Activated CD4-positive, alpha-beta T cell treated with anti-CD3 and anti-CD28 coated beads, Interleukin-2, amount 50 U/mL, for 1 hour (primary cell): ENCODE measurements around the gene ZDHHC8.
A peak's percentile ranks its signal among the peaks of the same experiment; 100 is the strongest.
"Not testable (repeated sequence)": the region's sequence is repeated elsewhere in the genome, so short reads cannot be mapped to it uniquely, and the experiment has no call there.

ENCODE experiments used
- DNase-seq: peaks from one replicate; pipeline ENCODE4 v3.0.0-alpha.2; 2020

The ZDHHC8 gene

DNA sequence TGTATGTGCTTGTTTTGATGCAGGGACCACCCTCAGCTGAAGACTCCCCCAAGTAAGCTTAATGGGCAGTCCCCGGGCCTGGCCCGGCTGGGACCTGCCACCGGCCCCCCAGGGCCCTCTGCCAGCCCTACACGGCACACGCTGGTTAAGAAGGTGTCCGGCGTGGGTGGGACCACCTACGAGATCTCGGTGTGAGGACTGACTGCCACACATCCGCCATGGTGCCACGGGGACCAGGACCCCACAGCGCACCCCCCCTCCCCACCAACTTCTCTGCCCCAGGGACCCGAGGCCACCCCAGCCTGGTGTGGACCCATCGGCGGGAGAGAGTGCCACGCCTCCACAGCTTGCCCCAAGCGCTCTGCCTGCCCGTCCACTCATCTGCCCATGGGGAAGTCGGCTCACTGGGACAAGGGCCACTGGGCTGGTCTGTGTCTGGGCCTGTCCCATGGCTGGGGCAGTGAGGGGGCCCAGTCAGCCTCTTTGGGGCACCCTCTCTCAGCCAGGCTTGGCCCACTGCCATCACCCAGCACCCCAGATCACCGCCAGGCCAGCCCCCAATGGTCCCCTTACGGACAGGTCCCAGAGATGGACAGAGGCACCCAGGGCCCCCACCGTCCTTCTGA, 13.7 kb downstream of the ZDHHC8 start:
- DNase-seq, result no peak

DNA sequence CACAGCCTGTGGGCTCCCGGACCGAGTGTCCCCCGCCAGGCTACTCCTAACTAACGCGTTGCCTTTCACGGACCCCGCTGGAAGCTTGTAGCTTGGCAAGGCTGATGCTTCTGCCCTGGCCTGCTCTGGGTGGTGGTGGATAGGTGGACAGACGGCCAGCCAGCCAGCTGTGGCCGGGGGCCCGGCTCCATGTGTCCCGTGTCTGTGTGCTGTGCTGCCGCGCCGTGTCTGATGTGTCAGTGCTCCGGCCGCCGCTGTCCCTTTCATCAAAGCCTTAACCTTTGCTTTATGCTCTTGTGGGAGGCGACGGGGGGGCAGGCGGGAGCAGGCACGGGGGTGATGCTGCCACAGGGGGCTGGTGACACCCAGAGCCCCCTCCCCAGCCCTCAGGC, 14.2 kb downstream of the ZDHHC8 start:
- DNase-seq, result no peak

- no peak for DNase-seq
Measured at GRCh38 chr22:20146777-20147176, 15.2 kb downstream of the ZDHHC8 start.

DNA sequence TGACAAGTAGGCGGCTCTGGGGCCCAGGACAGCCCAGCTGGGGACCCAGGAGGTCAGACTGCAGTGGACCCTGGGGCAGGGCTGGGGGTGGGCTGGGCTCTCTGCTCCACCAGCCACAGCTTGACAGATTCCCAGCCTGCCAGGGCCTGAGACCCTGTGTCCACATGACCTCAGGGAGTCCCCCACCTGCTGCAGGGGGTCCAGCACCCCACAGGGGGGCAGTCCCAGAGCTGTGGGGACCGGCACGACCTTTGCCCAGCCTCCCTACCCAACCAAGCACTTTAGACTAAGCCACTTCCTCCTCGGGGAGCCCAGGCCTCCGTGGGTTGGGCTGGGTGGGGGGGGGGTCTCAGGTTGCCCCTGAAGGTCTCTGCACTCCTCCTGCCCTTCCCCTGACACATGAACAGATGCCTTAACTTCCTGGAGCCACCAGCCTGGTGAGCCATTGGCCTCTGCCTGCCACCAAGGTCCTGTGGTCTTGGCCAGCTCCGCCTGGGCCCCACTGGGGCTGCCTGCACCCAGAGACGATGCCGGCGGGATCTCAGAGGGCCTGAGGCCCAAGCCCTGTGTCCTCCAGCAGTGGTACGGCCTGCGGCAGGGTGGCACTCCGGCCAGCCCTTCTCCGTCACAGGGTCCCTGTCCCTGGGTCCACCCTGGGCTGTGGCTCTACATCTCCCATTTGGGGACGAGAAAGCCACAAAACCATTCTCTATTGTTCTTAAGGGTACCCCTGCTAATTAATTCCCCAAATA, 15.8 kb downstream of the ZDHHC8 start:
- no peak for DNase-seq

DNA sequence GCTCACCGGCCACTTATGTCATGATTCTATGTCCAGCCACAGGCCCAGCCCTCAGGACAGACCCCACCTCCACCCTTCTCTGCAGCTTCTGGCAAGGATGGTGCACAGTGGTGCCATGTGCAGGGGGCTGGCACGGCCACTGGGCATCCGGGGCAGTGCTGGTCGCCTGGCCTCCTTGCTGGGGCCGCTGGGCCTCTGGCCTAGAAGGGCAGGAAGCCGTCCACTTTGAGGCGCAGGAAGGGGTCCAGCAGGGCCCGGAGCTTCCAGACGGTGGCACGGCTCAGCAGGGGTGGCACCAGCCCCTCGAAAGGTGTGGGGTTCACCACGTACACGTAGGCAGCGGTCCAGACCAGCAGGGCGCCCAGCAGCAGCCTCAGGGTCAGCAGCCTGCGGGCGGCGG, 16.8 kb downstream of the ZDHHC8 start:
- DNase-seq, result no peak

GRCh38 chr22:20149257-20150250, 17.9 kb downstream of the ZDHHC8 start:
- no peak for DNase-seq

DNA sequence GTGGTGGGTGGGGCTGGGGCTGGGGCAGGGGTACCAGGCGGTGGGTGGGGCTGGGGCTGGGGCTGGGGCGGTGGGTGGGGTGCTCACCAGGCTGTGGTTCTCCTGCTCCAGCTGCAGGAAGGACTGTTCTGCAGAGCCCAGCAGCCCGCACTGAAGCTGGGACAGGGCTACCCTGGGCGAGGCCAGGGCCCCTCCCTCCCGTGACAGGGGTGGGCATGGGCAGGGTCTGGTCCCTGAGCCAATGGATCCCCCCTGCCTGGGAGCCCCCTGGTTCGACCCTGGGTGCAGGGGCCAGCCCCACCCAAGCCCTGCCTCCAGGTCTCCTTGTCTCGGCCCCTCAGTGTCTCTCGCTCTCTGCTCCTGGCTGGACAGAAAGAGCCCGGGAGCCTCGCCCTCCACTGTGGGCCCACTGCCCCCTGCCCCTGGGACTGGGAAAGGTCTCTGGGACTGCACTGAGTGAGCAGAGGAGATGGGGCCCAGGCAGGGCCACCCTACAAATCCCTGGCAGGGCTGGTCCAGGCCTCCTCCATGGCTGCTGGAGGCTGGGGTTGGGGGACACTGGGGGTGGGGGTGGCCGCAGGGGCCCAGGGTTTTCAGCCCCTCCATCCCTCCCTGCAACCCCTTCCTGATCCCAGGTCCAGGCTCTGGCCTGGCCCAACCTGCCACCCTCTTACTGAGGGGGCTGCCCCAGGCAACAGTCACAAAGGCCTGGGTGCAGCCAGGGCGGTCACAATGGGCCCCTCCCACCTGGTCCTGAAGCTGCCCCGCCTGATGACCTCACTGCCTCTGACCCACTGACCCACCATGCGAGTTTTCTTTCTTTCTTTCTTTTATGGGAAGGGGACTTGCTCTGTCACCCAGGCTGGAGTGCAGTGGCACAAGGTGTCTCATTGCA, 19.0 kb downstream of the ZDHHC8 start, which contains the start of gene CCDC188:
Gene CCDC188 (minus strand): TSS at position 675 of the 895 bp plus-strand sequence. CDS start 69 bp downstream, at position 606.
- no peak for DNase-seq

DNA sequence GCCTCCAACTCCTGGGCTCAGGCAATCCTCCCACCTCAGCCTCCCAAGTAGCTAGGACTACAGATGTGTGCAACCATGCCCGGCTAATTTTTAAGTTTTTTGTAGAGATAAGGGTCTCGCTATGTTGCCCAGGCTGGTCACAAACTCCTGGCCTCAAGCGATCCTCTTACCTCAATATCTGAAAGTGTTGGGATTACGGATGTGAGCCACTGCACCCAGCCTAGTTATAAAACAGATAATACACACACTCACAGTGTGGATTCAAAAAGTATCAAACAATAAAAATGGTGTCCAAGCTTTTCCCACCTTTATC, 19.6 kb downstream of the ZDHHC8 start:
- no peak for DNase-seq

DNA sequence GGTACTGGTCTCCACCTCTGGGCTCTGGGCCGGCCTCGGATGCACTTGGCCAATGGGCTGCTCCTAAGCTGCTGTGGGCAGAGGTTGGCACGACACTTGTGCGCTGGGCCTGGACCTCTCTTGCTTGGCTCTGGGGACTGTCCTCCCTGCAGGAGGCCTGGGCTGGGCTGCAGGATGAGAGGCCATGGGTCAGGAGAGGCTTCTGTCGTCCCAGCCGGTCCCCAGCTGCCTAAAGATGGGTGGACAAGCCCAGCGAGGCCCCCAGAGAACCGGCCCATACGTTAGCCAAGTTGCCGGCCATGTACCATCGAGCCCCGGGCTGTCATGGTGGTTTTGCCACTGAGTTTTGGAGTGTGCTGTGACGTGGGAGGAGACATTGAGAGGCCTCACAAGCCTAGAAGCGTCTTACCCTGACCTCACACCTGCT, 20.9 kb downstream of the ZDHHC8 start:
- DNase-seq, result no peak

GRCh38 chr22:20153945-20154344, 22.3 kb downstream of the ZDHHC8 start:
- no peak for DNase-seq

DNA sequence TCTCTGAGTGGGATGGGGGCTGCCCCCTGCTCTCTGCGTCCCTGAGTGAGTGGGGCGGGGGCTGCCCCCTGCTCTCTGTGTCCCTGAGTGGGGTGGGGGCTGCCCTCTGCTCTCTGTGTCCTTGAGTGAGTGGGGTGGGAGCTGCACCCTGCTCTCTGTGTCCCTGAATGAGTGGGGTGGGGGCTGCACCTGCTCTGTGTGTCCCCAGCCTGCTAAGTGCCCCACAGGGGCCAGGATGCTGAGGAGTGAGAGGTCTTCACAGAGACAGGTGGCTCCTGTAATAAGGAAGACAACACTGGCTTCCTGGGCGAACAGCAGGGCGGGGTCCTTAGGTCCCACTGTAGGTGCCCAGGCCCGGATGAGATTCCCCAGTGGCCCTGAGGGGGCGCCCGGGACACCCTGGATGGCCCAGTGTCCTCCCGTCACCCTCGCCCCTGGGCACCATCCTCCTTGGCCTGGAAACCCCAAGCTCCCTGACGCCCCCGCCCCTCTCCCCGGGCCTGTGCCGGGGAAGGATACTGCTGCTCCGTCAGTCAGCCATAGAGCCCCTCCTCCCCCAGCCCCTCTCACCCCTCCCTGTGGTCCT, 23.1 kb downstream of the ZDHHC8 start:
- DNase-seq, result no peak

GRCh38 chr22:20155330-20156041, 23.9 kb downstream of the ZDHHC8 start:
- no peak for DNase-seq

- no peak for DNase-seq
Measured at GRCh38 chr22:20156042-20156389, 24.4 kb downstream of the ZDHHC8 start.

GRCh38 chr22:20156611-20157429, 25.2 kb downstream of the ZDHHC8 start:
- DNase-seq, result peak; percentile 89

GRCh38 chr22:20157430-20158183, 26.0 kb downstream of the ZDHHC8 start:
- no peak for DNase-seq

GRCh38 chr22:20158391-20159036, 26.9 kb downstream of the ZDHHC8 start:
- no peak for DNase-seq

DNA sequence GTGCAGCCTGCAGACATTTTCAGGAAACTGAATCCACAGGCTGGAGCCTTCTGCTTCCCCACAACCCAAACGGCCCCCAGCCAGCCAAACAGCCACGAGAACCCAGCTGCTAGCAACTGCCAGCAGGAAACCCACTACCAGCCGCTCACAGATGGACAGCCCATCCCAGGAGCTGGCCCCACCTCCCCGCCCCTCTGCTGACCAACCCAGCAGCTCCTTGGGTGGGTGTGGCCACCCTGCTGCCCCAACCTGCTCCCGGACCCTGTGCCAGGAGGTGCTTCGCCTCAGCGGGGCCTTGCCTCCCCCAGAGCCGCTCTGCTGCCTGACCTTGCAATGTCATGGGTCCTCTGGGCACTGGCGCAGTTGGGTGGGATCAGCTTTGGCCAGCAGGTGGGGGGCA, 27.5 kb downstream of the ZDHHC8 start:
- DNase-seq, result no peak

GRCh38 chr22:20159531-20159930, 27.9 kb downstream of the ZDHHC8 start:
- not testable (repeated sequence) for DNase-seq

DNA sequence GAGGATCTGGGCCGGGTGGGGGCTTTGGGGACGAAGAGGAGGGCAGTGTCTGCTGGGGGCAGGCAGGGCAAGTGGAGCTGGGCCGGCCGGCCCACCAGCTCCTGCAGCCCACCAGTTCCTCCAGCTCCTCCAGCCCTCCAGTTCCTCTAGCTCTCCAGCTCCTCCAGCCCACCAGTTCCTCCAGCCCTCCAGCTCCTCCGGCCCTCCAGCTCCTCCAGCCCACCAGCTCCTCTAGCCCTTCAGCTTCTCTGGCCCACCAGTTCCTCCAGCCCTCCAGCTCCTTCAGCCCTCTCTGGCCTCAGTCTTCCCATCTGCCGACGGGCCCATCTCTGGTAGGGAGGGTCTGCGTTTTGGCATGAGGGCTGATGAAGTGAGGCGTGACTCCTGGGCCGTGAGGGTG, 28.4 kb downstream of the ZDHHC8 start:
- no peak for DNase-seq
